Right ventricle myocardium superior (tissue), 1 donor: ENCODE results near the gene LLPH. TPM values are rescaled to one million over a fixed set of nuclear protein-coding genes. Genes with fewer than 3 reads are reported as not detected.

Source experiments
- ATAC-seq: fragments of 200-7000 bp; cut with Tn5 transposase; one replicate; pipeline ENCODE4 v1.9.1; 2020; ENCODE audit warnings: mild to moderate bottlenecking; ENCODE audit not compliant: poor library complexity
- DNase-seq: peaks from one replicate; pipeline ENCODE4 v3.0.0-alpha.2; 2020
- intact Hi-C: fragments of 100-400 bp; cut with DNase I; formaldehyde crosslinking; loops from one replicate; pipeline ENCODE4 v1.11.2; 2022
- total RNA-seq: library from RNA; stranded (reverse); fragmentation: NEBNext Ultra II Directional; extraction: Animal tissue kit (Norgen Biotek cat#: 25700); gene quantifications from one replicate; pipeline ENCODE4 v1.2.1, GENCODE V29; 2021
- donor health status: DM: no; HTN: yes; CAD: no; lungs with severe emphysema.

Gene LLPH
- total RNA-seq, 1 donor from 2014 or later = 14.8 TPM

DNA sequence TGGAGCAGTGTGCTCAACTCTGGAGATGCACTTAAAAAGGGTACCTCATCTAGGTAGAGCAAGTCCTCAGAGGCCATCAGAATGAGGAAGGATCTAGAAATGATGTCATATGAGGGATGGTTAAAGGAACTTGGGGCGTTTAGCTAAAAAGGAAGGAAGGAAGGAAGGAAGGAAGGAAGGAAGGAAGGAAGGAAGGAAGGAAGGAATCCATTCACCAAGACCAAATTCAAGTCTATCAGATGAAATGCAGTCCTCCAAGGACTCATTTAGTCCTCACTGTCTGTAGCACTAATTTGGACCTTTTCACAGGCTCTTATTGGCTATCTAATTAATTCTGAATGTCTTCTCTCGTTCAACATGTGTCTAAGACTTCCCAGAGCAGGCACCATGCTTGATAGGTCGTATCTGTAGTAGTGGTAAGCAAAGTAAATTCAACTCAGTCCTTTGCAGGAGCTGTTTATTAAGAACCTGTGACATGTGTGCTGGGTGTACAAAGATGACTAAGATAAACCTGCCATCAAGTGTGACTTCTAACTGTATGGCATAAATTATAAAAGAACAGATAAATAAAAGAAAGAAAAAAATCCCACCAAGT is 63.5 kb downstream of the LLPH start:
- ATAC-seq (no peak), DNase-seq (no peak)
- intact Hi-C loops = no loop called here

Other genes starting within 250 kb of the LLPH start
- 60.8 TPM for gene TMBIM4, start 39.2 kb upstream of the LLPH start, total RNA-seq
- gene IRAK3, start 58.5 kb upstream of the LLPH start, total RNA-seq = 4.0 TPM
- gene HELB, start 171.7 kb upstream of the LLPH start, total RNA-seq = 0.81 TPM